ENCODE data around the gene SLC26A11.
"Not testable (repeated sequence)": the region's sequence is repeated elsewhere in the genome, so short reads cannot be mapped to it uniquely, and the experiment has no call there.

SLC26A11 gene

GRCh38 chr17:80196652-80197051, 23.6 kb upstream of the SLC26A11 start:
- DNase-seq, result no peak

GRCh38 chr17:80198144-80198661, 22.0 kb upstream of the SLC26A11 start:
- no peak for DNase-seq

GRCh38 chr17:80199295-80199694, 20.9 kb upstream of the SLC26A11 start:
- DNase-seq, result not testable (repeated sequence)

- no peak for DNase-seq
Measured at GRCh38 chr17:80201446-80201845, 18.8 kb upstream of the SLC26A11 start.

- DNase-seq, result no peak
Measured at GRCh38 chr17:80202197-80202596, 18.0 kb upstream of the SLC26A11 start.

GRCh38 chr17:80203471-80203963, 16.7 kb upstream of the SLC26A11 start:
- no peak for DNase-seq

- no peak for DNase-seq
Measured at GRCh38 chr17:80204626-80205468, 15.4 kb upstream of the SLC26A11 start.

- DNase-seq, result no peak
Measured at GRCh38 chr17:80205811-80206210, 14.4 kb upstream of the SLC26A11 start.

GRCh38 chr17:80208050-80208449, 12.2 kb upstream of the SLC26A11 start:
- DNase-seq, result no peak

- DNase-seq, result no peak
Measured at GRCh38 chr17:80209765-80210164, 10.5 kb upstream of the SLC26A11 start.

- DNase-seq, result no peak
Measured at GRCh38 chr17:80210348-80211108, 9.7 kb upstream of the SLC26A11 start.

- no peak for DNase-seq
Measured at GRCh38 chr17:80212109-80212508, 8.1 kb upstream of the SLC26A11 start.

GRCh38 chr17:80212511-80212910, 7.7 kb upstream of the SLC26A11 start:
- no peak for DNase-seq

GRCh38 chr17:80212962-80213642, 7.1 kb upstream of the SLC26A11 start:
- DNase-seq, result no peak

GRCh38 chr17:80213643-80213975, 6.6 kb upstream of the SLC26A11 start:
- no peak for DNase-seq

- no peak for DNase-seq
Measured at GRCh38 chr17:80214012-80214877, 6.0 kb upstream of the SLC26A11 start.

GRCh38 chr17:80214878-80215210, 5.4 kb upstream of the SLC26A11 start:
- DNase-seq, result no peak

GRCh38 chr17:80216473-80217456, 3.5 kb upstream of the SLC26A11 start:
- no peak for DNase-seq

- no peak for DNase-seq
Measured at GRCh38 chr17:80217703-80218362, 2.4 kb upstream of the SLC26A11 start.

GRCh38 chr17:80218391-80218790, 1.8 kb upstream of the SLC26A11 start:
- no peak for DNase-seq

Data from NCI-H524 treated with DMSO at 0.1 percent for 48 hours (cell line).